AG04450 (cell line): ENCODE data around the gene TFPI. TPM values are rescaled to one million over a fixed set of nuclear protein-coding genes. Genes with fewer than 3 reads are reported as not detected.

Source experiments
- CTCF ChIA-PET: fragments of 300-600, 350-600 bp; formaldehyde crosslinking; extraction: SDS; loops from one replicate; lab custom pipeline; 2022; ENCODE audit warnings: antibody characterized with exemption, inconsistent platforms; lab: Charles Lee
- POLR2A ChIA-PET: fragments of 350-600 bp; formaldehyde crosslinking; extraction: SDS; loops from one replicate; lab custom pipeline; 2021; ENCODE audit warnings: antibody characterized with exemption, inconsistent platforms; lab: Yijun Ruan, JAX
- DNase-seq: peaks from one replicate; pipeline ENCODE4 v3.0.0-alpha.2; 2011; ENCODE audit warnings: low read depth, low spot score
- H3K27ac ChIP-seq: one replicate; pipeline ENCODE4 v1.5.1; 2012; ENCODE audit warnings: low read depth, low read length, control low read depth
- H3K27me3 ChIP-seq: one replicate; pipeline ENCODE4 v1.6.0; 2012; ENCODE audit warnings: low read length; ENCODE audit not compliant: control insufficient read depth, insufficient read depth
- H3K4me3 ChIP-seq: 2 replicates; pipeline ENCODE4 v1.5.1; 2011; ENCODE audit warnings: mild to moderate bottlenecking, low read depth, low read length, control low read depth
- H3K9me3 ChIP-seq: 2 replicates; pipeline ENCODE4 v1.5.1; 2012; ENCODE audit warnings: low read length; ENCODE audit not compliant: control insufficient read depth, insufficient read depth
- polyA minus RNA-seq: library from RNA; depleted of rRNA, polyadenylated mRNA; stranded (reverse); fragments of >200 nt; gene quantifications from 2 replicates; pipeline ENCODE4 v1.2.3, GENCODE V29; 2011; rRNA and poly(A)+ RNA removed
- polyA plus RNA-seq: library from polyadenylated mRNA; depleted of rRNA; stranded (reverse); fragments of >200 nt; gene quantifications from 2 replicates; pipeline ENCODE4 v1.2.3, GENCODE V29; 2011; rRNA removed
- TF ChIP-seq, protein P1 (sequence below): IDR thresholded peaks from 2 replicates; pipeline ENCODE4 v1.5.1; 2011; ENCODE audit warnings: low read depth, low read length, control low read depth, inconsistent platforms

Gene TFPI
- 73.2 and 91.2 TPM in 2 replicates for polyA plus RNA-seq
- polyA minus RNA-seq = 44.5 and 77.2 TPM in 2 replicates

DNA sequence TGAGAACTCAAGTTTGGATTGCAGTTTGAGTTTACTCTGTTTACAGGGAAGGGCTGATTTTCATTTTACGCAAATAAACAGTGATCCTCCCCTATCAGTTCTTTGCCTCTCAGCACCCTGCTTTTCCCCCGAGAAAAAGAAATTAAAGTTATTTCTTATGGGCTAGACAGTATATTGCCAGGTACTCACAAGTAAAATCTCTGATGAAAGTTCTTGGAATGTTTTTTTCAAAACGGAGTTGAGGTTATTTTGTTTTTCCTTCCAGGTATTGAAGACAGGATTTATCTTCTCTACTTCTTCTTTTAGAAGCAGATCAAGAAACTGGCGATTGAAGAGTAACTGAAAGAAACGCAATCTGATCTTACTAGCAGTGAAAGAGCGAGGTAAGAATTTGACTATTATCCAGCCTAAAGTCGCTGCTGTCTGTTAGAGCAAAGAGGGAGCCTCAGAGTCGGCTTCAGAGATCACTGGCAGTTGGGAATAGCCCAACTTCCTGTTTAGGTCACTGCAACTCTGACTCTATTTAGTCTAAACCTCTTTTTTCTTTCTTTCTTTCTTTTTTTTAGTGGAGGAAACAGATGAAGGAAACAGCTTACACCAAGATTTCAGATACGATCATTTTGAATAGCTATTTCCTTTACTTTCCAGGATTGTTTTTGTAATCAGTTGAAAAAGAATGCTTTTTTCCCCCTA is at the start of gene TFPI:
Gene TFPI (minus strand): TSS at position 425 of the 693 bp plus-strand sequence. CDS start 50,667 bp downstream, outside the sequence.
- DNase-seq = no peak
- Histone ChIP-seq H3K27ac (peak within 1 kb of the TSS; percentile 58), H3K27me3 (no peaks in the 10 kb centered on the region), H3K4me3 (peak within 1 kb of the TSS; percentile 75), H3K9me3 (no peaks in the 10 kb centered on the region; the same call in 1 of the 2 replicates)
- ChIA-PET CTCF (interaction anchor here (0.9 to 3.0 kb wide), 4 partner anchors 14 to 55 kb away, joined by 3 to 16 read pairs (median 8); no protein-coding TSS in a partner anchor), POLR2A (no interaction called here)
- TF ChIP-seq, protein P1, sequence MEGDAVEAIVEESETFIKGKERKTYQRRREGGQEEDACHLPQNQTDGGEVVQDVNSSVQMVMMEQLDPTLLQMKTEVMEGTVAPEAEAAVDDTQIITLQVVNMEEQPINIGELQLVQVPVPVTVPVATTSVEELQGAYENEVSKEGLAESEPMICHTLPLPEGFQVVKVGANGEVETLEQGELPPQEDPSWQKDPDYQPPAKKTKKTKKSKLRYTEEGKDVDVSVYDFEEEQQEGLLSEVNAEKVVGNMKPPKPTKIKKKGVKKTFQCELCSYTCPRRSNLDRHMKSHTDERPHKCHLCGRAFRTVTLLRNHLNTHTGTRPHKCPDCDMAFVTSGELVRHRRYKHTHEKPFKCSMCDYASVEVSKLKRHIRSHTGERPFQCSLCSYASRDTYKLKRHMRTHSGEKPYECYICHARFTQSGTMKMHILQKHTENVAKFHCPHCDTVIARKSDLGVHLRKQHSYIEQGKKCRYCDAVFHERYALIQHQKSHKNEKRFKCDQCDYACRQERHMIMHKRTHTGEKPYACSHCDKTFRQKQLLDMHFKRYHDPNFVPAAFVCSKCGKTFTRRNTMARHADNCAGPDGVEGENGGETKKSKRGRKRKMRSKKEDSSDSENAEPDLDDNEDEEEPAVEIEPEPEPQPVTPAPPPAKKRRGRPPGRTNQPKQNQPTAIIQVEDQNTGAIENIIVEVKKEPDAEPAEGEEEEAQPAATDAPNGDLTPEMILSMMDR = no peak

DNA sequence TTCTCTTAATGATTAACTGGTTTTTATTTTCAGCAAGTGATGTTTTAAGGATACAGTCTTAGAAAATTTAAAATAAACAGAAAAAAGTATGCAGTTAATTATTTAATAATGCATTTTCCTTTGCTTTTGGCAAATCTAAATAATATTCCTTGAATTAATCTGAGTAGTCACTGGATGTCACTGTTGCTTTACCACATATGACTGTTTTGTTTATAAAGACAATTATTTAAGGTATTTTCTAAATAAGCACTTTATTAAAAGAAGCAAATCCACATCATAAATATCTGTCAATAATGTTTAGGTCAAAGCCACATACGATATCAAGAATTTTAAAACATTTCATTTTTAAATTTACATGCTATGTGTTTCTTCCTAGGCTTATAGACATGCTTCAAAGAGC is 40.6 kb upstream of the TFPI start:
- H3K27me3 ChIP-seq = no peaks in the 10 kb centered on the region
- ChIA-PET POLR2A (no interaction called here), CTCF (interaction anchor here (0.6 to 5.9 kb wide), 6 partner anchors 14 to 257 kb away, joined by 3 to 52 read pairs (median 8); no protein-coding TSS in a partner anchor)
- H3K9me3 ChIP-seq = no peaks in the 10 kb centered on the region
- DNase-seq = no peak
- TF ChIP-seq, protein P1 = no peak
- no peak overlapping the region for H3K27ac ChIP-seq
- H3K4me3 ChIP-seq = no peak overlapping the region

DNA sequence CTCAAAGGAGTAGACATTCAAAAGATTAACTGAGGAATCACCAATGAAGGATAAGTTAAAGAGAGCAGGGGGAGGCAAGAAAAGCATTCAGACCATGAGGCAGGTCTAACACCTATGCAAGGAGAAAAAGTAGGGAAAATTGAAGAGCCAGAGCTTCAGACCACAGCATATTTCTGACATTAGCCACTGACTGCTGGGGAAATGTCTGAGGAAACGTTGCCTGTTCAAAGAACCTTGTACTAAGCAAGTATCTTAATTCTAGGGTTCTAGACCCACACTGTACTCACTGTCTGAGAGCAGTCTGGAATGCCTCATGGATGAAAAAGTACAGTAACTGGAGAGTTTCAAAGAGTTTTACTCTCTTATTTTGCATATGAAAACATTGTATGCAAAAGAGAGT is 39.5 kb upstream of the TFPI start:
- TF ChIP-seq, protein P1 = no peak
- H3K4me3 ChIP-seq = no peak overlapping the region
- CTCF ChIA-PET = interaction anchor here (0.6 to 5.9 kb wide), 6 partner anchors 13 to 918 kb away, joined by 3 to 52 read pairs (median 10); no protein-coding TSS in a partner anchor
- no peak overlapping the region for H3K27ac ChIP-seq
- no peaks in the 10 kb centered on the region for H3K9me3 ChIP-seq
- POLR2A ChIA-PET = no interaction called here
- no peak for DNase-seq
- H3K27me3 ChIP-seq = no peaks in the 10 kb centered on the region

DNA sequence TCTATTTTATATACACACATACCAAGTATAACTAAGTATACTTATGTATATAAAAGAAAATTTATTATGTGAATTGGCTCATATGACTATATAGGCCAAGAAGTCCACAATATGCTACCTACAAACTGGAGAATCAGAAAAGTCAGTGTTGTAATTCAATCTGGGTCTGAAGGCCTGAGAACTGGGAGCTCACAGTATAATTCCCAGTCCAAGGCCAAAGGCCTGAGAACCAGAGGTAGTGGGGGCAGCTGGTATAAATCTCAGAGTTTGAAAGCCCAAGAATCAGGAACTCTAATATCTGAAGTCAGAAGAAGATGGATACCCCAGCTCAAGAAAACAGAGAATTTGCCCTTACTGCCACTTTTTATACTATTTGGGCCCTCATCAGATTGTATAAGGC is 38.9 kb upstream of the TFPI start:
- ChIA-PET POLR2A (no interaction called here), CTCF (interaction anchor here (0.6 to 5.9 kb wide), 4 partner anchors 12 to 919 kb away, joined by 3 to 52 read pairs (median 10); no protein-coding TSS in a partner anchor)
- TF ChIP-seq, protein P1 = no peak
- Histone ChIP-seq H3K4me3 (no peak overlapping the region), H3K9me3 (no peaks in the 10 kb centered on the region), H3K27ac (no peak overlapping the region), H3K27me3 (no peaks in the 10 kb centered on the region)
- DNase-seq = no peak

DNA sequence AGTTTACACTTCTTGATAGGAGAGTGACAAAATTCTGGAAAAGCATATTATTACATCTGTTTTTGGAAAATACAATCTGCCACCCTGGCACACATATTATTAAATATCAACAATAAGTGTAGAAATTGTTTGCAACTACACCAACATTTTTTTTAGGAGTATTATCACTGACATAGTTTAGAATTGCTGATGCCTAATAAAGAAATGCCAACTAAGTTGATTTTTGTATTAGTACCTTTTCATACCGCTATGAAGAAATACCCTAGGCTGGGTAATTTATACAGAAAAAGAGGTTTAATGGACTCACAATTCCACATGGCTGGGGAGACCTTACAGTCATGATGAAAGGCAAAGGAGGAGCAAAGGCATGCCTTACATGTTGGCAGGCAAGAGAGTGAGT is 35.9 kb upstream of the TFPI start:
- CTCF ChIA-PET = interaction anchor here (1.2 to 5.9 kb wide), 3 partner anchors 9 to 91 kb away, joined by 6 to 52 read pairs (median 6); no protein-coding TSS in a partner anchor
- H3K27me3 ChIP-seq = no peaks in the 10 kb centered on the region
- no peaks in the 10 kb centered on the region for H3K9me3 ChIP-seq
- no peak overlapping the region for H3K4me3 ChIP-seq
- no peak for DNase-seq
- POLR2A ChIA-PET = no interaction called here
- TF ChIP-seq, protein P1 = no peak
- H3K27ac ChIP-seq = no peak overlapping the region
